A549 (cell line): ENCODE measurements around the gene SUGCT. TPM values are rescaled to one million over a fixed set of nuclear protein-coding genes. Genes with fewer than 3 reads are reported as not detected.

Experiments
- ATAC-seq, 2 experiments: fragments of 200-7000 bp in 1 of 2; fragments of >200 bp in 1 of 2; cut with Nextera tagmentation in 1 of 2; cut with Tn5 transposase in 1 of 2; 3 replicates each; pipeline versions ENCODE4 v1.8.0 to v1.9.1; 2018 to 2020; ENCODE audit warnings: mild to moderate bottlenecking in 1 of 2, moderate library complexity in 1 of 2
- CTCF ChIA-PET: fragments of 300-600 bp; sonication (Branson Sonifier 250); formaldehyde crosslinking; extraction: SDS; loops from one replicate; lab custom pipeline; 2021; ENCODE audit warnings: antibody characterized with exemption, inconsistent platforms; lab: Yijun Ruan, JAX
- POLR2A ChIA-PET: fragments of 350-600 bp; formaldehyde crosslinking; extraction: SDS; loops from one replicate; lab custom pipeline; 2021; ENCODE audit warnings: antibody characterized with exemption, inconsistent platforms; lab: Yijun Ruan, JAX
- DNase-seq, 2 experiments: peaks; one replicate each; pipeline versions ENCODE4 v3.0.0 to v3.0.0-alpha.2; 2011 to 2016; ENCODE audit warnings: low read depth in 1 of 2, low spot score in 1 of 2
- FAIRE-seq: peaks from 2 replicates; lab custom pipeline; 2011; peaks lifted over from hg19 to GRCh38; lab: Jason Lieb, UNC
- H3K27ac ChIP-seq, 2 experiments: fragments of >200 bp; sonication (Bioruptor Twin); formaldehyde crosslinking; 3 replicates each; pipeline ENCODE4 v1.5.1; 2016 to 2017
- H3K4me1 ChIP-seq: fragments of >200 bp; sonication (Bioruptor Twin); formaldehyde crosslinking; 3 replicates; pipeline ENCODE4 v1.6.1; 2016
- H3K4me2 ChIP-seq: fragments of >200 bp; sonication (Bioruptor Twin); formaldehyde crosslinking; 3 replicates; pipeline ENCODE4 v1.6.1; 2016
- H3K4me3 ChIP-seq: fragments of >200 bp; sonication (Bioruptor Twin); formaldehyde crosslinking; 3 replicates; pipeline ENCODE4 v1.5.1; 2016
- H3K9me3 ChIP-seq: fragments of >200 bp; sonication (Bioruptor Twin); formaldehyde crosslinking; 3 replicates; pipeline ENCODE4 v1.6.1; 2016
- CBX8 ChIP-seq: fragments of 200-600 bp; sonication (generic); IDR thresholded peaks from 2 replicates; pipeline ENCODE4 v1.6.1; 2016
- CEBPB ChIP-seq, 2 experiments: fragments of >200 bp in 1 of 2; sonication (Bioruptor Twin) in 1 of 2; formaldehyde crosslinking in 1 of 2; IDR thresholded peaks; 2 replicates each; pipeline ENCODE4 v1.6.1; 2012 to 2016
- CTCF ChIP-seq: fragments of >200 bp; sonication (Bioruptor Twin); formaldehyde crosslinking; IDR thresholded peaks from 3 replicates; pipeline ENCODE4 v1.5.1; 2016
- E2F6 ChIP-seq: IDR thresholded peaks from 2 replicates; pipeline ENCODE4 v1.6.1; 2012; ENCODE audit warnings: low read depth, borderline replicate concordance
- EHMT2 ChIP-seq: fragments of 200-600 bp; sonication (generic); IDR thresholded peaks from 2 replicates; pipeline ENCODE4 v1.6.1; 2016; ENCODE audit warnings: antibody characterized with exemption, low read depth, mild to moderate bottlenecking, moderate library complexity
- EP300 ChIP-seq, 2 experiments: fragments of >200 bp; sonication (Bioruptor Twin); formaldehyde crosslinking; IDR thresholded peaks; 2 replicates in 1 of 2; 3 replicates in 1 of 2; pipeline ENCODE4 v1.6.1; 2016 to 2017
- GATA3 ChIP-seq: IDR thresholded peaks from 2 replicates; pipeline ENCODE4 v1.6.1; 2012; ENCODE audit warnings: borderline replicate concordance
- HDAC2 ChIP-seq: fragments of 200-600 bp; sonication (generic); IDR thresholded peaks from 2 replicates; pipeline ENCODE4 v1.6.1; 2016
- HOXA7 ChIP-seq: fragments of 250-450 bp; sonication (Bioruptor Pico); IDR thresholded peaks from 2 replicates; pipeline ENCODE4 v1.5.0; 2020; ENCODE audit warnings: mild to moderate bottlenecking, moderate library complexity
- HOXB5 ChIP-seq: fragments of 250-450 bp; sonication (Bioruptor Pico); IDR thresholded peaks from 2 replicates; pipeline ENCODE4 v1.5.0; 2020; ENCODE audit warnings: mild to moderate bottlenecking, moderate library complexity
- JUN ChIP-seq, 2 experiments: fragments of >200 bp; sonication (Bioruptor Twin); formaldehyde crosslinking; IDR thresholded peaks; 2 replicates in 1 of 2; 3 replicates in 1 of 2; pipeline ENCODE4 v1.6.1; 2016 to 2017
- MAFK ChIP-seq: fragments of 450-650 bp; IDR thresholded peaks from 2 replicates; pipeline ENCODE4 v1.6.1; 2014; ENCODE audit not compliant: partially characterized antibody
- MYC ChIP-seq: IDR thresholded peaks from 2 replicates; pipeline ENCODE4 v1.6.1; 2012; ENCODE audit warnings: mild to moderate bottlenecking, inconsistent platforms, low read length, improper control_type of control experiment, borderline replicate concordance
- NFE2L2 ChIP-seq: fragments of 150-350 bp; conservative IDR thresholded peaks from 2 replicates; pipeline ENCODE4 v1.6.1; 2014; ENCODE audit warnings: low read length
- NR3C1 ChIP-seq: fragments of >200 bp; sonication (Bioruptor Twin); formaldehyde crosslinking; IDR thresholded peaks from 3 replicates; pipeline ENCODE4 v1.6.1; 2017
- PHF8 ChIP-seq: fragments of 200-600 bp; sonication (generic); IDR thresholded peaks from 2 replicates; pipeline ENCODE4 v1.6.1; 2016; ENCODE audit warnings: low read depth, mild to moderate bottlenecking, antibody characterized with exemption, moderate library complexity, borderline replicate concordance
- RAD21 ChIP-seq, 2 experiments: fragments of >200 bp in 1 of 2; sonication (Bioruptor Twin) in 1 of 2; formaldehyde crosslinking in 1 of 2; IDR thresholded peaks in 1 of 2; conservative IDR thresholded peaks in 1 of 2; 2 replicates in 1 of 2; 3 replicates in 1 of 2; pipeline ENCODE4 v1.6.1; 2012 to 2018; ENCODE audit warnings: inconsistent platforms in 1 of 2
- RARB ChIP-seq: fragments of 250-450 bp; sonication (Bioruptor Pico); IDR thresholded peaks from 2 replicates; pipeline ENCODE4 v1.8.0; 2021; ENCODE audit warnings: mild to moderate bottlenecking, moderate library complexity
- RFX5 ChIP-seq: fragments of 450-650 bp; IDR thresholded peaks from 2 replicates; pipeline ENCODE4 v1.7.1; 2014; ENCODE audit warnings: antibody characterized with exemption, mild to moderate bottlenecking, moderate library complexity
- SMC3 ChIP-seq: fragments of >200 bp; sonication (Bioruptor Twin); formaldehyde crosslinking; IDR thresholded peaks from 3 replicates; pipeline ENCODE4 v1.6.1; 2018; ENCODE audit warnings: inconsistent platforms
- SREBF2 ChIP-seq: fragments of 450-650 bp; IDR thresholded peaks from 2 replicates; pipeline ENCODE4 v1.6.1; 2014; ENCODE audit warnings: mild to moderate bottlenecking, moderate library complexity
- WGBS: methylation state at CpG from one replicate; pipeline ENCODE4 v1.1.6; 2017; ENCODE audit errors: missing lambda C conversion rate; 5-methylcytosine and 5-hydroxymethylcytosine counted together
- polyA plus RNA-seq, 4 experiments: library from polyadenylated mRNA; depleted of rRNA in 3 of 4; stranded (reverse); fragments of >200 nt; fragmentation: RNase III in 1 of 4; extraction: RNeasy Plus Mini Kit Qiagen cat#74134 plus additional on column Dnase treatment in 1 of 4; gene quantifications; 2 replicates in 3 of 4; 3 replicates in 1 of 4; pipeline ENCODE4 v1.2.3, GENCODE V29; 2011 to 2017
- TF ChIP-seq, protein P1 (sequence below): IDR thresholded peaks from 2 replicates; pipeline ENCODE4 v1.6.1; 2012

Gene SUGCT
- polyA plus RNA-seq, 2 of the 4 experiments (the other 2 are of a cell fraction): 1.4 to 1.6 TPM

GRCh38 chr7:40879941-40880543 is 745.2 kb downstream of the SUGCT start:
- TF ChIP-seq RARB (CRISPR knock-in tag) (no peak), JUN (IDR thresholded peaks at IDR 0.05) (no peak), EHMT2 (no peak), RFX5 (no peak), CEBPB (IDR thresholded peaks at IDR 0.05) (no peak), CBX8 (no peak), NFE2L2 (no peak), CTCF (no peak), HDAC2 (no peak), HOXA7 (CRISPR knock-in tag) (no peak)
- TF ChIP-seq, protein P1, sequence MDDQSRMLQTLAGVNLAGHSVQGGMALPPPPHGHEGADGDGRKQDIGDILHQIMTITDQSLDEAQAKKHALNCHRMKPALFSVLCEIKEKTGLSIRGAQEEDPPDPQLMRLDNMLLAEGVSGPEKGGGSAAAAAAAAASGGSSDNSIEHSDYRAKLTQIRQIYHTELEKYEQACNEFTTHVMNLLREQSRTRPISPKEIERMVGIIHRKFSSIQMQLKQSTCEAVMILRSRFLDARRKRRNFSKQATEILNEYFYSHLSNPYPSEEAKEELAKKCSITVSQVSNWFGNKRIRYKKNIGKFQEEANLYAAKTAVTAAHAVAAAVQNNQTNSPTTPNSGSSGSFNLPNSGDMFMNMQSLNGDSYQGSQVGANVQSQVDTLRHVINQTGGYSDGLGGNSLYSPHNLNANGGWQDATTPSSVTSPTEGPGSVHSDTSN: no peak
- H3K4me3 ChIP-seq: no peak overlapping the region
- POLR2A ChIA-PET: no interaction called here
- H3K4me2 ChIP-seq: no peak overlapping the region
- CTCF ChIA-PET: interaction anchor here (4.2 kb wide), 1 partner anchor 13 kb away, joined by 21 read pairs; no protein-coding TSS in a partner anchor
- 4% methylated on average over 1 of the region's 1 CpG for WGBS
- no peak for DNase-seq
- H3K9me3 ChIP-seq: peaks cover 3% of the 10 kb centered on the region; the same call in 1 of the 3 replicates
- no peaks in the 10 kb centered on the region for H3K4me1 ChIP-seq
- FAIRE-seq: no peak
- ATAC-seq: no peak
- no peak overlapping the region for H3K27ac ChIP-seq

DNA sequence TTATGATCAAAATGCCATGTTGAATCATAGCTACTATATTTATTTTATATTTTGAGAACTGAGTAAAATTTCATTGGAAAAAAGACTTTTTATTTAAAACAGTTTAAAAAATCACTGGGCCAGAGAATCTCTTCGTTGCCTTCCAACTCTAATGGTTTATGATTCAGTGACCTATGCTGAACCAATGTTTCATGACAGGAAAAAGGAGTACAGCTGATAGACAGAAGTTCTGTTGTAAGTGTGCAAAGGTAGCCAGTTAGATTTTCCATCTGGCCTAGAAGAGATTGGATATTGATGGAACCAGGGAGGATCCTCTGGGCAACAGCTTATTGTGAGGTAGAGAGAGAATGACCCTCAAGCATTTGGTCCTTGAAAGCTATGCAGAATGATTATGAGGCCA is 745.8 kb downstream of the SUGCT start:
- CTCF ChIA-PET: interaction anchor here (4.2 kb wide), 1 partner anchor 14 kb away, joined by 21 read pairs; no protein-coding TSS in a partner anchor
- H3K27ac ChIP-seq: no peak overlapping the region
- H3K4me1 ChIP-seq: no peaks in the 10 kb centered on the region
- WGBS: 2% methylated on average over 1 of the region's 1 CpG
- FAIRE-seq (no peak), ATAC-seq (no peak), DNase-seq (no peak)
- H3K9me3 ChIP-seq: peaks cover 3% of the 10 kb centered on the region; the same call in 1 of the 3 replicates
- H3K4me2 ChIP-seq: no peak overlapping the region
- TF ChIP-seq RARB (CRISPR knock-in tag): no peak
- TF ChIP-seq NR3C1: no peak
- TF ChIP-seq NFE2L2: no peak
- no peak for TF ChIP-seq PHF8
- TF ChIP-seq MYC: no peak
- no peak for TF ChIP-seq SMC3
- no peak for TF ChIP-seq E2F6
- no peak for TF ChIP-seq CBX8
- no peak for TF ChIP-seq GATA3
- no peak for TF ChIP-seq EP300 (IDR thresholded peaks at IDR 0.05)
- no peak for TF ChIP-seq SREBF2
- TF ChIP-seq RAD21 (conservative IDR thresholded peaks at IDR 0.05 in 1 of 2, IDR thresholded peaks at IDR 0.05 in 1 of 2): no peak
- no peak for TF ChIP-seq MAFK
- TF ChIP-seq CTCF: no peak
- no peak for TF ChIP-seq HOXB5 (CRISPR knock-in tag)
- TF ChIP-seq EHMT2: no peak
- no peak overlapping the region for H3K4me3 ChIP-seq
- POLR2A ChIA-PET: no interaction called here
